Measurements from ENCODE around the gene HEPHL1. TPM values are rescaled to one million over a fixed set of nuclear protein-coding genes. Genes with fewer than 3 reads are reported as not detected.

HEPHL1 gene
- total RNA-seq, 1 donor from 2014 or later, result not detected

DNA sequence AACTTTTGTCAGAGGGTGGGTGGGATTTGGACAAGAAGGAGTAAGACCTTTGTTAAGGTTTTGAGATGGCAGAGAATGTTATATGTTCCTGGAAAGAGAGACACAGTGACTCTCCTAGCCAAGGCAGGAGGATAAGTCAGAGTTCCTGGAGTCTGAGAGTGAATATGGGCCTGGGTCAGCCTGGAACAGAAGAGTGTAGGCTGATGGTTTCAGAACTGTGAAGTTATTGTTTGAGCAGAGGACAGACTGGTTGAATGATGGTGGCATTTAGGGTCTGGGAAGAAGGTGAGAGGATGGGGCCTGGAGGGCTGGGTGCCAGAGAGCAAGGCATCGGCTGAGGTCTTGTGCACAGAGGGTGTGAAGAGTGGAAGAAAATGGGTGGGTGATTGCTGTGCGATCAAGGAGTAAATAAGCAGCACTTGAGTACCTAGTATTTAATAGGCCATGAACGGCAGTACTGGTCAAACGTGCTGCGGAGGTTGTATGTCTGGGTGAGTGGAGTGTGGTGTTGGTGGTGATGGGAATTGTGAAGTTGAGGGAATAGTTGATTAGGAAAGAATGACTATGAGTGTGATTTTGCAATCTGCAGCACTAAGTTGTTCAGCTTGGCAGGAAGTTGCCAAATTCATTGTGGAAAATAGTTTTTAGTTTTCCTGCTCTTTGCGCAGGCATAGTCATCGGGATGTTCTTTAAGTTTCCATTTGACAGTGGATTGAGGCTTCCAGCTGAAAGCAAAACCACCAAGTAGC lies 109.3 kb downstream of the HEPHL1 start:
- Mint-ChIP-seq H3K4me3 (no peak overlapping the region), H3K27me3 (ENCODE audit: insufficient read depth) (no peaks in the 10 kb centered on the region), H3K4me1 (ENCODE audit: low read depth) (peaks cover 34% of the 10 kb centered on the region), H3K27ac (no peak overlapping the region), H3K36me3 (ENCODE audit: low read depth) (no peaks in the 10 kb centered on the region), H3K9me3 (no peaks in the 10 kb centered on the region)
- no peak for DNase-seq (ENCODE audit: low spot score)
- intact Hi-C loops (cut with micrococcal nuclease), result loop anchor here (5.0 to 10.0 kb wide), 3 partner anchors 37 to 1662 kb away; partner anchors contain the start of genes CEP57 and SRSF8

GRCh38 chr11:94131047-94131717 lies 110.0 kb downstream of the HEPHL1 start:
- Mint-ChIP-seq H3K36me3 (ENCODE audit: low read depth) (peaks cover 2% of the 10 kb centered on the region), H3K27ac (no peak overlapping the region), H3K9me3 (no peaks in the 10 kb centered on the region), H3K4me3 (no peak overlapping the region), H3K4me1 (ENCODE audit: low read depth) (peaks cover 41% of the 10 kb centered on the region), H3K27me3 (ENCODE audit: insufficient read depth) (no peaks in the 10 kb centered on the region)
- intact Hi-C loops (cut with micrococcal nuclease), result loop anchor here (5.0 to 10.0 kb wide), 3 partner anchors 36 to 1661 kb away; partner anchors contain the start of genes CEP57 and SRSF8
- DNase-seq (ENCODE audit: low spot score), result no peak

- H3K36me3 Mint-ChIP-seq (ENCODE audit: low read depth), result peaks cover 4% of the 10 kb centered on the region
- intact Hi-C loops (cut with micrococcal nuclease), result loop anchor here (5.0 to 10.0 kb wide), 3 partner anchors 36 to 1661 kb away; partner anchors contain the start of genes CEP57 and SRSF8
- no peak overlapping the region for H3K27ac Mint-ChIP-seq
- peaks cover 1% of the 10 kb centered on the region for H3K9me3 Mint-ChIP-seq
- DNase-seq (ENCODE audit: low spot score), result no peak
- no peak overlapping the region for H3K4me3 Mint-ChIP-seq
- H3K4me1 Mint-ChIP-seq (ENCODE audit: low read depth), result peaks cover 45% of the 10 kb centered on the region
- H3K27me3 Mint-ChIP-seq (ENCODE audit: insufficient read depth), result no peaks in the 10 kb centered on the region
Measured at GRCh38 chr11:94131718-94132115, 110.6 kb downstream of the HEPHL1 start.

DNA sequence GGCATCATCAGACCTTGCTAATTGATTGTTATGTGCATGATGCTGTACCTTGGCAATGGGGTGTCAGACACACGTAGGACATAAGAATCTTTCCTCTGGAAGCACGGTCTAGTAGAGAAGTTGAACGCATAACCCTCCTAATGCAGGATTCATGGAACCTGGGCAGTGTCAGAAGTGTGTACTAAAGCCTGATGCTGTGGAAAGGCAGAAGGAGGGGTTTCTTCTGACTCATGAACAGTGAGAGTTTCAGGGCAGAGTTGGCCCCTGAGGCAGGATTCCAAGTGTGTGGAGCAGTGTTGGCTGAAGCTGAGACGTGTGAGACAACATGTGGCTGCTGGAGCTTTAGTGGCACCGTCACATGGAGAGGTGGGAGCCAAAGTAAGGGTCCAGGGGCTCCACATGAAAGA lies 111.0 kb downstream of the HEPHL1 start:
- no peak for DNase-seq (ENCODE audit: low spot score)
- Mint-ChIP-seq H3K27ac (no peak overlapping the region), H3K27me3 (ENCODE audit: insufficient read depth) (no peaks in the 10 kb centered on the region), H3K9me3 (peaks cover 4% of the 10 kb centered on the region), H3K4me1 (ENCODE audit: low read depth) (peaks cover 50% of the 10 kb centered on the region), H3K36me3 (ENCODE audit: low read depth) (peaks cover 6% of the 10 kb centered on the region), H3K4me3 (no peak overlapping the region)
- intact Hi-C loops (cut with micrococcal nuclease), result loop anchor here (5.0 to 10.0 kb wide), 3 partner anchors 35 to 1660 kb away; partner anchors contain the start of genes CEP57 and SRSF8

- DNase-seq (ENCODE audit: low spot score), result no peak
- intact Hi-C loops (cut with micrococcal nuclease), result loop anchor here (5.0 to 10.0 kb wide), 3 partner anchors 34 to 1659 kb away; partner anchors contain the start of genes CEP57 and SRSF8
- Mint-ChIP-seq H3K27me3 (ENCODE audit: insufficient read depth) (no peaks in the 10 kb centered on the region), H3K27ac (no peak overlapping the region), H3K4me3 (no peak overlapping the region), H3K4me1 (ENCODE audit: low read depth) (peaks cover 50% of the 10 kb centered on the region), H3K9me3 (peaks cover 4% of the 10 kb centered on the region), H3K36me3 (ENCODE audit: low read depth) (peaks cover 6% of the 10 kb centered on the region)
Measured at GRCh38 chr11:94132823-94133408, 111.8 kb downstream of the HEPHL1 start.

- Mint-ChIP-seq H3K27ac (no peak overlapping the region), H3K27me3 (ENCODE audit: insufficient read depth) (no peaks in the 10 kb centered on the region), H3K9me3 (peaks cover 4% of the 10 kb centered on the region), H3K4me3 (no peak overlapping the region), H3K4me1 (ENCODE audit: low read depth) (peaks cover 44% of the 10 kb centered on the region), H3K36me3 (ENCODE audit: low read depth) (peaks cover 6% of the 10 kb centered on the region)
- DNase-seq (ENCODE audit: low spot score), result no peak
- intact Hi-C loops (cut with micrococcal nuclease), result loop anchor here (5.0 to 10.0 kb wide), 3 partner anchors 34 to 1659 kb away; partner anchors contain the start of genes CEP57 and SRSF8
Measured at GRCh38 chr11:94133752-94134151, 112.6 kb downstream of the HEPHL1 start.

DNA sequence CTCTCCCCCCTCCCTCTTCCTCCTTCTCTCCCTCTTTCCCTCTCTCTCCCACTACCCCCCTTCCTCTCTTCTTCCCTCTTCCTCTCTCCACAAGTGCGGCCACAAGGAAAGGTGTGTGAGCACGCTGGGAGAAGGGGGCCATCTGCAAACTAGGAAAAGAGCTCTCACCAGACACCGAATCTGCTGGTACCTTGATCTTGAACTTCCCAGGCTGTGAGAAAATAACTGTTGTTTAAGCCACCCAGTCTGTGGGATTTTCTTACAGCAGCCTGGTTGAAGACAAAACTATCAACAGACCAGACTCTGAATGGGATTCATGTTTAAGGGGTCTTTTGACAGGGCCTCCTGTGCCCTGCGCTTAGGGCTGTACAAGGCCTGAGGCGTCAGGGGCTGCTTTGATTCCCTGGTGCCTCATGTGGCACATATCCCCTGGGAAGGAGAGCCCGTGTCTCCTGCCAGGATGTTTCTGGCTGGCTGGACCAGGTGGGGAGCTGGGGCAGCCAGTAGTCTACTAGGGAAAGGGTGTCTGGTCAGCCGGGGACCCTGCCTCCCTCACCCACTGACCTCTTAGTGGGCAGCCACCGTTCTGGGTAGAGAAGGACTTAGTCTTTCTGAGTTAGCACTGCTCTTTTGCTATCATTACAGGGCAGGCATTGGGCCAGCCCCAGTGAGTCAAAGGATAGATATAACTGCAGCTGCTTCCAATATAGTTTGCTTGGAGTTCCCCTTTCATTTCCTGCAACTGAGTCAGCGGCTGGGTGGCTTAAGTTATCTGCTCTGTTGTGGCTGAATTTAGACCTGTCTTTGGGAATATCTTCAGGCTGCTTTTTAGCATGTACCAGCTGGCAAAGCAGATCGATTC lies 113.7 kb downstream of the HEPHL1 start:
- Mint-ChIP-seq H3K4me1 (ENCODE audit: low read depth) (peaks cover 48% of the 10 kb centered on the region), H3K9me3 (peaks cover 4% of the 10 kb centered on the region), H3K36me3 (ENCODE audit: low read depth) (peaks cover 6% of the 10 kb centered on the region), H3K27me3 (ENCODE audit: insufficient read depth) (no peaks in the 10 kb centered on the region), H3K27ac (peak overlapping the region; percentile 45), H3K4me3 (peak overlapping the region; percentile 60)
- intact Hi-C loops (cut with micrococcal nuclease), result loop anchor here (1.0 to 10.0 kb wide), 4 partner anchors 12 to 1657 kb away; partner anchors contain the start of genes CEP57 and SRSF8
- peak; percentile 9 for DNase-seq (ENCODE audit: low spot score)

GRCh38 chr11:94139416-94139815 lies 118.3 kb downstream of the HEPHL1 start:
- H3K27me3 Mint-ChIP-seq (ENCODE audit: insufficient read depth), result no peaks in the 10 kb centered on the region
- peaks cover 8% of the 10 kb centered on the region for H3K36me3 Mint-ChIP-seq (ENCODE audit: low read depth)
- no peak for DNase-seq (ENCODE audit: low spot score)
- H3K27ac Mint-ChIP-seq, result no peak overlapping the region
- peaks cover 62% of the 10 kb centered on the region for H3K4me1 Mint-ChIP-seq (ENCODE audit: low read depth)
- peaks cover 4% of the 10 kb centered on the region for H3K9me3 Mint-ChIP-seq
- no peak overlapping the region for H3K4me3 Mint-ChIP-seq
- intact Hi-C loops (cut with micrococcal nuclease), result loop anchor here (10.0 kb wide), 1 partner anchor 925 kb away; the partner anchor contains the start of gene SRSF8

DNA sequence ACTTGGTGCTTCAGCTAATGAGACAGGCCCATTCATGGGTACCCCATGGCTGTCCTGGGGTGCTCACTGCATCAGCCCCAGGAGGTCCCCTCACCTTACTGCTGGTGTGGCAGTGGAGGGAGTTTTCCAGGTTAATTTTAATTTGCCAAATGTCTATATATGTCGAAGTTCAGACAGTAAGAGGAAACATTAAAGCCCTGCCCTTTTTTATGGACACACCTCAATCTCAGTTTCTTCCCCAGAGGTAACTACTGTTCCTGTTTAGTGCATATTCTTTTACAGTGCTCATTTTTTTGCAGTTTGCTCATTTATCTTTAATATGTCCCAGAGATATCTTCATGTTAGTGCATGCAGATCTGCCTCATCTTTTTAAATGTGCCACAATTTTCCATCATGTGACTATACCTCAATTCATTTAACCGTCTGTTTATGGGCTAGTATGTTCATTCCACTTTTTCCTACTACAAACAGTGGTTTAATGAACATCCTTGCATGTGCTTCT lies 119.1 kb downstream of the HEPHL1 start:
- peaks cover 8% of the 10 kb centered on the region for H3K36me3 Mint-ChIP-seq (ENCODE audit: low read depth)
- no peaks in the 10 kb centered on the region for H3K27me3 Mint-ChIP-seq (ENCODE audit: insufficient read depth)
- DNase-seq (ENCODE audit: low spot score), result no peak
- H3K4me1 Mint-ChIP-seq (ENCODE audit: low read depth), result peaks cover 62% of the 10 kb centered on the region
- intact Hi-C loops (cut with micrococcal nuclease), result no loop called here
- no peak overlapping the region for H3K27ac Mint-ChIP-seq
- peaks cover 4% of the 10 kb centered on the region for H3K9me3 Mint-ChIP-seq
- no peak overlapping the region for H3K4me3 Mint-ChIP-seq

GRCh38 chr11:94141511-94142307 lies 120.6 kb downstream of the HEPHL1 start:
- Mint-ChIP-seq H3K4me1 (ENCODE audit: low read depth) (peaks cover 63% of the 10 kb centered on the region), H3K27ac (no peak overlapping the region), H3K36me3 (ENCODE audit: low read depth) (peaks cover 10% of the 10 kb centered on the region), H3K27me3 (ENCODE audit: insufficient read depth) (no peaks in the 10 kb centered on the region), H3K4me3 (no peak overlapping the region), H3K9me3 (peaks cover 2% of the 10 kb centered on the region)
- DNase-seq (ENCODE audit: low spot score), result no peak
- intact Hi-C loops (cut with micrococcal nuclease), result no loop called here

Measured in activated T-helper 1 cell treated with anti-CD3 and anti-CD28 coated beads, Interleukin-12 subunit alpha, Interleukin-12 subunit beta, Interleukin-2, Interleukin-4 antibody, amounts not matched to agents 30 ng/mL and 10 ng/mL and 1 ng/mL, durations not matched to agents 14 hours and 24 hours and 36 hours (primary cell).